SU-DHL-6 (cell line): ENCODE measurements around the gene MAPK12.

Source experiments
- CTCF ChIP-seq: fragments of 200-600 bp; sonication (generic); IDR thresholded peaks from one replicate; pipeline ENCODE4 v1.5.1; 2017; ENCODE audit warnings: antibody characterized with exemption, mild to moderate bottlenecking, low read length, moderate library complexity; ENCODE audit not compliant: insufficient read depth, poor library complexity, severe bottlenecking
- EZH2phosphoT487 ChIP-seq: fragments of 200-600 bp; sonication (generic), shearing (Covaris generic); conservative IDR thresholded peaks from 2 replicates; pipeline ENCODE4 v1.6.1; 2018; ENCODE audit warnings: mild to moderate bottlenecking, antibody characterized with exemption, low read length, moderate library complexity, mixed read lengths

DNA sequence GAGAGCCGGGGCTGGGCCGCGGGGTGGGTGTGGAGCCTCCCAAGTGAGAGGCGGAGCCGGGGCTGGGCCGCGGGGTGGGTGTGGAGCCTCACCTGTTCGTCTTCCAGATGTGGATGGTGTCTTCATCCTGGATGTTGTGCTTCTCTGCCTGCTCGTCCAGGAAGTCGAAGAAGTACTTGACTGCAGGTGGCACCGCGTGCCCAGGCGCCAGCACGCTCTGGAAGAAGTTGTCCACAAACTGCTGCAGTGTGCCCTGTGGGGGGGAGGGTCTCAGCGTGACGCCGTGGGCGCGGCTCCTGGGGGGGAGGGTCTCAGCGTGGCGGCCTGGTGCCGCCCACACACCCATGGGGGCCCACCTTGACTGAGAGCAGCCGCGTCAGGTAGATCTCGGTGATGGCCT lies 16.3 kb upstream of the MAPK12 start:
- TF ChIP-seq CTCF (no peak), EZH2phosphoT487 (no peak)
